HepG2 (cell line): Measurements from ENCODE around the gene THADA. TPM values are rescaled to one million over a fixed set of nuclear protein-coding genes. Genes with fewer than 3 reads are reported as not detected.

ENCODE experiments used
- ATAC-seq: fragments of 200-7000 bp; cut with Tn5 transposase; 3 replicates; pipeline ENCODE4 v1.9.1; 2020; ENCODE audit warnings: mild to moderate bottlenecking, moderate library complexity
- BruUV-seq: library from RNA; stranded (reverse); fragments of 400-500 nt; replicated peaks from 2 replicates; lab custom pipeline; 2021; lab: Mats Ljungman, UMichigan
- CTCF ChIA-PET: fragments of 300-600 bp; formaldehyde crosslinking; extraction: SDS; loops from one replicate; lab custom pipeline; 2021; ENCODE audit warnings: low total read pairs, inconsistent platforms, low intra/inter-chr PET ratio; lab: Yijun Ruan, JAX
- POLR2A ChIA-PET: fragments of 350-600 bp; sonication (Branson Sonifier 250); formaldehyde crosslinking; loops from one replicate; lab custom pipeline; 2020; ENCODE audit warnings: antibody characterized with exemption, inconsistent platforms; lab: Yijun Ruan, JAX
- DNase-seq: peaks from one replicate; pipeline ENCODE4 v3.0.0-alpha.2; 2015; ENCODE audit warnings: low spot score
- FAIRE-seq: peaks from 3 replicates; lab custom pipeline; 2011; peaks lifted over from hg19 to GRCh38; lab: Jason Lieb, UNC
- H2AFZ ChIP-seq: one replicate; pipeline ENCODE4 v1.6.1; 2011; ENCODE audit warnings: low read length, inconsistent platforms
- H3K27ac ChIP-seq: fragments of 300-600 bp; 3 replicates; pipeline ENCODE4 v1.8.0; 2011; ENCODE audit warnings: mixed run types, mild to moderate bottlenecking, mixed read lengths, low read length, inconsistent platforms; ENCODE audit not compliant: insufficient read depth; ENCODE audit errors: extremely low read length
- H3K27me3 ChIP-seq, 2 experiments: fragments of 200-600 bp in 1 of 2; 2 replicates in 1 of 2; 3 replicates in 1 of 2; pipeline versions ENCODE4 v1.6.0 to v1.8.0; 2011; ENCODE audit warnings: low read length in 2 of 2, mild to moderate bottlenecking in 2 of 2, moderate library complexity in 2 of 2, inconsistent platforms in 1 of 2; ENCODE audit not compliant: insufficient read depth in 2 of 2, control insufficient read depth in 1 of 2
- H3K36me3 ChIP-seq, 2 experiments: fragments of 200-600 bp in 1 of 2; replicated peaks in 1 of 2; 2 replicates in 1 of 2; 3 replicates in 1 of 2; pipeline versions ENCODE4 v1.5.1 to v1.8.0; 2011; ENCODE audit warnings: low read length in 2 of 2, inconsistent platforms in 1 of 2; ENCODE audit not compliant: insufficient read depth in 2 of 2, control insufficient read depth in 1 of 2
- H3K4me1 ChIP-seq: 2 replicates; pipeline ENCODE4 v1.5.1; 2012; ENCODE audit warnings: low read length, inconsistent platforms; ENCODE audit not compliant: insufficient read depth
- H3K4me2 ChIP-seq: 2 replicates; pipeline ENCODE4 v1.6.0; 2011; ENCODE audit warnings: low read depth, low read length, inconsistent platforms
- H3K4me3 ChIP-seq, 3 experiments: fragments of 200-600 bp in 1 of 3; sonication (generic), shearing (Covaris generic) in 1 of 3; replicated peaks in 1 of 3; 2 replicates each; pipeline ENCODE4 v1.5.1; 2011 to 2016; ENCODE audit warnings: low read length in 3 of 3, inconsistent platforms in 2 of 3, low read depth in 2 of 3, mild to moderate bottlenecking in 2 of 3, control low read depth in 1 of 3, mixed read lengths in 1 of 3; ENCODE audit not compliant: insufficient read depth in 1 of 3
- H3K79me2 ChIP-seq: one replicate; pipeline ENCODE4 v1.6.1; 2011; ENCODE audit warnings: low read length, inconsistent platforms; ENCODE audit not compliant: insufficient read depth
- H3K9ac ChIP-seq: 2 replicates; pipeline ENCODE4 v1.6.0; 2011; ENCODE audit warnings: mild to moderate bottlenecking, low read depth, low read length, inconsistent platforms; ENCODE audit not compliant: insufficient read depth
- H3K9me3 ChIP-seq: 2 replicates; pipeline ENCODE4 v1.5.1; 2012; ENCODE audit warnings: mild to moderate bottlenecking, low read length
- H4K20me1 ChIP-seq: 2 replicates; pipeline ENCODE4 v1.6.0; 2011; ENCODE audit warnings: inconsistent platforms, mild to moderate bottlenecking, low read length, moderate library complexity; ENCODE audit not compliant: insufficient read depth
- ETV6 ChIP-seq: sonication (generic); formaldehyde crosslinking; conservative IDR thresholded peaks from 2 replicates; pipeline ENCODE4 v1.4.0; 2020; ENCODE audit warnings: missing genetic modification reagents
- MAFF ChIP-seq: IDR thresholded peaks from 2 replicates; pipeline ENCODE4 v1.6.1; 2011; ENCODE audit warnings: low read depth, low read length, improper control_type of control experiment
- MAFK ChIP-seq, 2 experiments: IDR thresholded peaks in 1 of 2; conservative IDR thresholded peaks in 1 of 2; 2 replicates each; pipeline ENCODE4 v1.6.1; 2011; ENCODE audit warnings: improper control_type of control experiment in 2 of 2, low read length in 2 of 2
- MEF2D ChIP-seq: sonication (generic); formaldehyde crosslinking; IDR thresholded peaks from 2 replicates; pipeline ENCODE4 v1.5.1; 2020; ENCODE audit warnings: mild to moderate bottlenecking, missing genetic modification reagents
- MIXL1 ChIP-seq: IDR thresholded peaks from 2 replicates; pipeline ENCODE4 v1.6.1; 2016
- SATB2 ChIP-seq: sonication (generic); formaldehyde crosslinking; IDR thresholded peaks from 2 replicates; pipeline ENCODE4 v1.5.0; 2020; ENCODE audit warnings: missing genetic modification reagents
- THYN1 ChIP-seq: sonication (generic); formaldehyde crosslinking; IDR thresholded peaks from 2 replicates; pipeline ENCODE4 v1.8.1; 2023; ENCODE audit warnings: low read depth, mild to moderate bottlenecking, moderate library complexity, missing genetic modification reagents, borderline replicate concordance
- ZNF615 ChIP-seq: sonication (generic); formaldehyde crosslinking; IDR thresholded peaks from 2 replicates; pipeline ENCODE4 v1.5.0; 2020; ENCODE audit warnings: mild to moderate bottlenecking, missing genetic modification reagents, borderline replicate concordance
- ZNF776 ChIP-seq: sonication (generic); formaldehyde crosslinking; IDR thresholded peaks from 2 replicates; pipeline ENCODE4 v1.4.0; 2020; ENCODE audit warnings: mild to moderate bottlenecking, missing genetic modification reagents
- WGBS: methylation state at CpG from one replicate; pipeline ENCODE4 v1.1.6; 2017; ENCODE audit warnings: low lambda C conversion rate; 5-methylcytosine and 5-hydroxymethylcytosine counted together
- in situ Hi-C: cut with HindIII; loops from 2 replicates; pipeline ENCODE4 v1.10.0; 2017; ENCODE audit warnings: low pct_unique_long_range_greater_than_20kb; ENCODE audit not compliant: extremely low pct_ligation_motif_present
- intact Hi-C: fragments of 100-400 bp; cut with micrococcal nuclease; formaldehyde crosslinking; loops from one replicate; pipeline ENCODE4 v1.10.0; 2022; ENCODE audit not compliant: unreplicated experiment
- polyA plus RNA-seq, 8 experiments: library from polyadenylated mRNA; depleted of rRNA in 3 of 8; stranded (reverse) in 7 of 8; unstranded in 1 of 8; fragments of >200 nt; fragmentation: Illumina TruSeq in 4 of 8; extraction: Trizol in 4 of 8; gene quantifications; 2 replicates each; pipeline versions ENCODE4 v1.2.1 to v1.2.3, GENCODE V29; 2011 to 2016; ENCODE audit warnings: low read depth in 4 of 8, missing spikeins in 1 of 8, mixed read lengths in 1 of 8; ENCODE audit not compliant: insufficient read depth in 1 of 8
- total RNA-seq, 5 experiments: library from RNA; depleted of rRNA; stranded (reverse); fragments of >200 nt; fragmentation: Illumina TruSeq; extraction: Trizol; gene quantifications; 2 replicates each; pipeline ENCODE4 v1.2.3, GENCODE V29; 2016; ENCODE audit warnings: low read depth in 1 of 5
- TF ChIP-seq, protein P1 (sequence below): sonication (generic); formaldehyde crosslinking; IDR thresholded peaks from 2 replicates; pipeline ENCODE4 v1.4.0; 2020; ENCODE audit warnings: missing genetic modification reagents, borderline replicate concordance
- TF ChIP-seq, protein P2 (sequence below): sonication (generic); formaldehyde crosslinking; IDR thresholded peaks from 2 replicates; pipeline ENCODE4 v1.4.0; 2020; ENCODE audit warnings: missing genetic modification reagents
- TF ChIP-seq, protein P3 (sequence below): sonication (generic); formaldehyde crosslinking; conservative IDR thresholded peaks from 2 replicates; pipeline ENCODE4 v1.8.0; 2022; ENCODE audit warnings: missing genetic modification reagents

The THADA gene
- total and polyA plus RNA-seq, 2 of the 13 experiments (the other 11 are each of a cell fraction or from before 2014, with no cell fraction given): 12.7 to 21.7 TPM

DNA sequence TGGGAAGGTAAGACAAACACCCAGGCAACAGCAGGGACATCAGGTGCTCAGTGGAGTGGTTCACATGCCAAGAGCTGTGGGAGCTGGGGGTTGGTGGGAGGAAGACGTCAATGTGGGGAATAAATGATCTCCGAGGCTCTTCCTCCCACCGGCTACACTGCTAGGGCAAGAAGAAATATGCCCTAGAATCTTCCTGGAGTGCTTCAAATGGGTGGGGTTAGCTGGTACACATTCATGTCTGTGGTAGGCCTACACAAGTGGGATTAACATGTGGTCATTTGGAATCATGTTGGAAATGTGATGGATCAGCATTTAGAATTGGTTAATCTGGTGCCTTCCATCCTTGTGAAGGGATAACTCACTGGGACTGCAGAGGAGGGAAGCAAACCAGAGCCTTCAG lies 357.0 kb downstream of the THADA start:
- no TSS peak for BruUV-seq
- H3K4me3 ChIP-seq: no peak overlapping the region
- in situ Hi-C loops (no loop called here), intact Hi-C loops (no loop called here)
- ATAC-seq (no peak), FAIRE-seq (no peak), DNase-seq (no peak)
- no peaks in the 10 kb centered on the region for H4K20me1 ChIP-seq
- ChIA-PET CTCF (no interaction called here), POLR2A (no interaction called here)
- TF ChIP-seq MAFK (conservative IDR thresholded peaks at IDR 0.05 in 1 of 2, IDR thresholded peaks at IDR 0.05 in 1 of 2; ENCODE audit: low read length in 2 of 2) (peak; percentile 76 to 78), SATB2 (no peak), MAFF (peak; percentile 51; the same call in 1 of the 2 replicates), THYN1 (CRISPR knock-in tag) (no peak), ZNF776 (CRISPR knock-in tag) (no peak), ETV6 (CRISPR knock-in tag) (no peak), MEF2D (CRISPR knock-in tag) (no peak), ZNF615 (no peak), MIXL1 (CRISPR knock-in tag) (no peak)
- TF ChIP-seq, protein P1, sequence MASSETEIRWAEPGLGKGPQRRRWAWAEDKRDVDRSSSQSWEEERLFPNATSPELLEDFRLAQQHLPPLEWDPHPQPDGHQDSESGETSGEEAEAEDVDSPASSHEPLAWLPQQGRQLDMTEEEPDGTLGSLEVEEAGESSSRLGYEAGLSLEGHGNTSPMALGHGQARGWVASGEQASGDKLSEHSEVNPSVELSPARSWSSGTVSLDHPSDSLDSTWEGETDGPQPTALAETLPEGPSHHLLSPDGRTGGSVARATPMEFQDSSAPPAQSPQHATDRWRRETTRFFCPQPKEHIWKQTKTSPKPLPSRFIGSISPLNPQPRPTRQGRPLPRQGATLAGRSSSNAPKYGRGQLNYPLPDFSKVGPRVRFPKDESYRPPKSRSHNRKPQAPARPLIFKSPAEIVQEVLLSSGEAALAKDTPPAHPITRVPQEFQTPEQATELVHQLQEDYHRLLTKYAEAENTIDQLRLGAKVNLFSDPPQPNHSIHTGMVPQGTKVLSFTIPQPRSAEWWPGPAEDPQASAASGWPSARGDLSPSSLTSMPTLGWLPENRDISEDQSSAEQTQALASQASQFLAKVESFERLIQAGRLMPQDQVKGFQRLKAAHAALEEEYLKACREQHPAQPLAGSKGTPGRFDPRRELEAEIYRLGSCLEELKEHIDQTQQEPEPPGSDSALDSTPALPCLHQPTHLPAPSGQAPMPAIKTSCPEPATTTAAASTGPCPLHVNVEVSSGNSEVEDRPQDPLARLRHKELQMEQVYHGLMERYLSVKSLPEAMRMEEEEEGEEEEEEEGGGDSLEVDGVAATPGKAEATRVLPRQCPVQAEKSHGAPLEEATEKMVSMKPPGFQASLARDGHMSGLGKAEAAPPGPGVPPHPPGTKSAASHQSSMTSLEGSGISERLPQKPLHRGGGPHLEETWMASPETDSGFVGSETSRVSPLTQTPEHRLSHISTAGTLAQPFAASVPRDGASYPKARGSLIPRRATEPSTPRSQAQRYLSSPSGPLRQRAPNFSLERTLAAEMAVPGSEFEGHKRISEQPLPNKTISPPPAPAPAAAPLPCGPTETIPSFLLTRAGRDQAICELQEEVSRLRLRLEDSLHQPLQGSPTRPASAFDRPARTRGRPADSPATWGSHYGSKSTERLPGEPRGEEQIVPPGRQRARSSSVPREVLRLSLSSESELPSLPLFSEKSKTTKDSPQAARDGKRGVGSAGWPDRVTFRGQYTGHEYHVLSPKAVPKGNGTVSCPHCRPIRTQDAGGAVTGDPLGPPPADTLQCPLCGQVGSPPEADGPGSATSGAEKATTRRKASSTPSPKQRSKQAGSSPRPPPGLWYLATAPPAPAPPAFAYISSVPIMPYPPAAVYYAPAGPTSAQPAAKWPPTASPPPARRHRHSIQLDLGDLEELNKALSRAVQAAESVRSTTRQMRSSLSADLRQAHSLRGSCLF (CRISPR knock-in tag): no peak
- TF ChIP-seq, protein P2, sequence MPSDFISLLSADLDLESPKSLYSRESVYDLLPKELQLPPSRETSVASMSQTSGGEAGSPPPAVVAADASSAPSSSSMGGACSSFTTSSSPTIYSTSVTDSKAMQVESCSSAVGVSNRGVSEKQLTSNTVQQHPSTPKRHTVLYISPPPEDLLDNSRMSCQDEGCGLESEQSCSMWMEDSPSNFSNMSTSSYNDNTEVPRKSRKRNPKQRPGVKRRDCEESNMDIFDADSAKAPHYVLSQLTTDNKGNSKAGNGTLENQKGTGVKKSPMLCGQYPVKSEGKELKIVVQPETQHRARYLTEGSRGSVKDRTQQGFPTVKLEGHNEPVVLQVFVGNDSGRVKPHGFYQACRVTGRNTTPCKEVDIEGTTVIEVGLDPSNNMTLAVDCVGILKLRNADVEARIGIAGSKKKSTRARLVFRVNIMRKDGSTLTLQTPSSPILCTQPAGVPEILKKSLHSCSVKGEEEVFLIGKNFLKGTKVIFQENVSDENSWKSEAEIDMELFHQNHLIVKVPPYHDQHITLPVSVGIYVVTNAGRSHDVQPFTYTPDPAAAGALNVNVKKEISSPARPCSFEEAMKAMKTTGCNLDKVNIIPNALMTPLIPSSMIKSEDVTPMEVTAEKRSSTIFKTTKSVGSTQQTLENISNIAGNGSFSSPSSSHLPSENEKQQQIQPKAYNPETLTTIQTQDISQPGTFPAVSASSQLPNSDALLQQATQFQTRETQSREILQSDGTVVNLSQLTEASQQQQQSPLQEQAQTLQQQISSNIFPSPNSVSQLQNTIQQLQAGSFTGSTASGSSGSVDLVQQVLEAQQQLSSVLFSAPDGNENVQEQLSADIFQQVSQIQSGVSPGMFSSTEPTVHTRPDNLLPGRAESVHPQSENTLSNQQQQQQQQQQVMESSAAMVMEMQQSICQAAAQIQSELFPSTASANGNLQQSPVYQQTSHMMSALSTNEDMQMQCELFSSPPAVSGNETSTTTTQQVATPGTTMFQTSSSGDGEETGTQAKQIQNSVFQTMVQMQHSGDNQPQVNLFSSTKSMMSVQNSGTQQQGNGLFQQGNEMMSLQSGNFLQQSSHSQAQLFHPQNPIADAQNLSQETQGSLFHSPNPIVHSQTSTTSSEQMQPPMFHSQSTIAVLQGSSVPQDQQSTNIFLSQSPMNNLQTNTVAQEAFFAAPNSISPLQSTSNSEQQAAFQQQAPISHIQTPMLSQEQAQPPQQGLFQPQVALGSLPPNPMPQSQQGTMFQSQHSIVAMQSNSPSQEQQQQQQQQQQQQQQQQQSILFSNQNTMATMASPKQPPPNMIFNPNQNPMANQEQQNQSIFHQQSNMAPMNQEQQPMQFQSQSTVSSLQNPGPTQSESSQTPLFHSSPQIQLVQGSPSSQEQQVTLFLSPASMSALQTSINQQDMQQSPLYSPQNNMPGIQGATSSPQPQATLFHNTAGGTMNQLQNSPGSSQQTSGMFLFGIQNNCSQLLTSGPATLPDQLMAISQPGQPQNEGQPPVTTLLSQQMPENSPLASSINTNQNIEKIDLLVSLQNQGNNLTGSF (CRISPR knock-in tag): no peak
- TF ChIP-seq, protein P3, sequence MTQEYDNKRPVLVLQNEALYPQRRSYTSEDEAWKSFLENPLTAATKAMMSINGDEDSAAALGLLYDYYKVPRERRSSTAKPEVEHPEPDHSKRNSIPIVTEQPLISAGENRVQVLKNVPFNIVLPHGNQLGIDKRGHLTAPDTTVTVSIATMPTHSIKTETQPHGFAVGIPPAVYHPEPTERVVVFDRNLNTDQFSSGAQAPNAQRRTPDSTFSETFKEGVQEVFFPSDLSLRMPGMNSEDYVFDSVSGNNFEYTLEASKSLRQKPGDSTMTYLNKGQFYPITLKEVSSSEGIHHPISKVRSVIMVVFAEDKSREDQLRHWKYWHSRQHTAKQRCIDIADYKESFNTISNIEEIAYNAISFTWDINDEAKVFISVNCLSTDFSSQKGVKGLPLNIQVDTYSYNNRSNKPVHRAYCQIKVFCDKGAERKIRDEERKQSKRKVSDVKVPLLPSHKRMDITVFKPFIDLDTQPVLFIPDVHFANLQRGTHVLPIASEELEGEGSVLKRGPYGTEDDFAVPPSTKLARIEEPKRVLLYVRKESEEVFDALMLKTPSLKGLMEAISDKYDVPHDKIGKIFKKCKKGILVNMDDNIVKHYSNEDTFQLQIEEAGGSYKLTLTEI: no peak
- no peak overlapping the region for H3K27ac ChIP-seq
- H3K27me3 ChIP-seq: no peaks in the 10 kb centered on the region
- no peak overlapping the region for H2AFZ ChIP-seq
- no peaks in the 10 kb centered on the region for H3K79me2 ChIP-seq
- peaks cover 0 to 9% of the 10 kb centered on the region in 2 experiments; a peak in 1 of 5 replicates for H3K36me3 ChIP-seq
- no peak overlapping the region for H3K4me2 ChIP-seq
- H3K9me3 ChIP-seq: no peaks in the 10 kb centered on the region
- no peaks in the 10 kb centered on the region for H3K4me1 ChIP-seq
- WGBS: 92% methylated on average over 3 of the region's 3 CpGs
- no peak overlapping the region for H3K9ac ChIP-seq
